DOHH2 (cell line): ENCODE data around the gene MTFP1.

ENCODE experiments used
- EZH2phosphoT487 ChIP-seq: fragments of 200-600 bp; sonication (generic); IDR thresholded peaks from 2 replicates; pipeline ENCODE4 v1.6.1; 2017; ENCODE audit warnings: borderline replicate concordance, mild to moderate bottlenecking, antibody characterized with exemption, low read length, moderate library complexity, mixed read lengths
- TF ChIP-seq, protein P1 (sequence below): fragments of 200-600 bp; sonication (generic); IDR thresholded peaks from one replicate; pipeline ENCODE4 v1.5.1; 2014; ENCODE audit warnings: antibody characterized with exemption, mild to moderate bottlenecking, low read depth, low read length; ENCODE audit not compliant: poor library complexity, severe bottlenecking

DNA sequence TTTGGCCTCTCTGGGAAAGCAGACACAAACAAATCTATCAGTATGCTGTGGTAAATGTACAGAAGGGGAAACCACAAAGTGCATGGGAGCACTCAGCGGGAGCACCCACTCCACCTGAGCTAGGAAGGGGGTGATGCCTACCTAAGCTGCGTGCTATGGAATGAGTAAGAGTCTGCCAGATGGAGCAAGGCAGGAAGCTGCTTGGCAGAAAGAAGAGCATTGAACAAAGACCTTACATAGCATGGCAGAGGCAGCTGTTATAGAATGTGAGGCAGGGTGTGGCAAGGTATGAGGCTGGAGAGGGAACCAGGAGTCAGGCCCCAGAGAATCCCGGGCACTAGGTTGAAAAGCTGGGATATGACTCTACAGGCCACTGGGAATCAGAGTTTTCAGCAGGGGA is 13.8 kb upstream of the MTFP1 start:
- no peak for TF ChIP-seq EZH2phosphoT487
- TF ChIP-seq, protein P1, sequence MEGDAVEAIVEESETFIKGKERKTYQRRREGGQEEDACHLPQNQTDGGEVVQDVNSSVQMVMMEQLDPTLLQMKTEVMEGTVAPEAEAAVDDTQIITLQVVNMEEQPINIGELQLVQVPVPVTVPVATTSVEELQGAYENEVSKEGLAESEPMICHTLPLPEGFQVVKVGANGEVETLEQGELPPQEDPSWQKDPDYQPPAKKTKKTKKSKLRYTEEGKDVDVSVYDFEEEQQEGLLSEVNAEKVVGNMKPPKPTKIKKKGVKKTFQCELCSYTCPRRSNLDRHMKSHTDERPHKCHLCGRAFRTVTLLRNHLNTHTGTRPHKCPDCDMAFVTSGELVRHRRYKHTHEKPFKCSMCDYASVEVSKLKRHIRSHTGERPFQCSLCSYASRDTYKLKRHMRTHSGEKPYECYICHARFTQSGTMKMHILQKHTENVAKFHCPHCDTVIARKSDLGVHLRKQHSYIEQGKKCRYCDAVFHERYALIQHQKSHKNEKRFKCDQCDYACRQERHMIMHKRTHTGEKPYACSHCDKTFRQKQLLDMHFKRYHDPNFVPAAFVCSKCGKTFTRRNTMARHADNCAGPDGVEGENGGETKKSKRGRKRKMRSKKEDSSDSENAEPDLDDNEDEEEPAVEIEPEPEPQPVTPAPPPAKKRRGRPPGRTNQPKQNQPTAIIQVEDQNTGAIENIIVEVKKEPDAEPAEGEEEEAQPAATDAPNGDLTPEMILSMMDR = no peak
